ENCODE data around the gene PHETA1. TPM values are rescaled to one million over a fixed set of nuclear protein-coding genes. Genes with fewer than 3 reads are reported as not detected.
"Not testable (repeated sequence)": the region's sequence is repeated elsewhere in the genome, so short reads cannot be mapped to it uniquely, and the experiment has no call there.

PHETA1 gene
- total and polyA plus RNA-seq, 2 experiments from 2014 or later = 13.8 to 28.6 TPM

- no peaks in the 10 kb centered on the region for H3K36me3 ChIP-seq
- no peak overlapping the region for H3K4me3 ChIP-seq
- H3K4me1 ChIP-seq (ENCODE audit: low read depth) = no peaks in the 10 kb centered on the region
- no peak for TF ChIP-seq CTCF (IDR thresholded peaks at IDR 0.05; ENCODE audit: low read depth, low read length)
- DNase-seq (ENCODE audit: low read depth in 1 of 2, low spot score in 1 of 2) = no peak
- no peak overlapping the region for H3K27ac ChIP-seq
- no peaks in the 10 kb centered on the region for H3K9me3 ChIP-seq (ENCODE audit: low read depth)
- no peaks in the 10 kb centered on the region for H3K27me3 ChIP-seq
Measured at GRCh38 chr12:111401167-111401605, 32.3 kb upstream of the PHETA1 start.

- not testable (repeated sequence) for H3K4me1 ChIP-seq (ENCODE audit: low read depth); H3K9me3 ChIP-seq (ENCODE audit: low read depth)
Measured at GRCh38 chr12:111399741-111400404, 31.0 kb upstream of the PHETA1 start.

GRCh38 chr12:111398530-111398929 is 29.6 kb upstream of the PHETA1 start:
- Histone ChIP-seq H3K9me3 (ENCODE audit: low read depth) (no peaks in the 10 kb centered on the region), H3K27ac (no peak overlapping the region), H3K27me3 (no peaks in the 10 kb centered on the region), H3K4me1 (ENCODE audit: low read depth) (no peaks in the 10 kb centered on the region), H3K36me3 (no peaks in the 10 kb centered on the region), H3K4me3 (no peak overlapping the region)
- DNase-seq (ENCODE audit: low read depth in 1 of 2, low spot score in 1 of 2) = no peak
- no peak for TF ChIP-seq CTCF (IDR thresholded peaks at IDR 0.05; ENCODE audit: low read depth, low read length)

More at GRCh38 chr12:111399741-111400404, 31.0 kb upstream of the PHETA1 start:
- H3K27me3 ChIP-seq; H3K4me3 ChIP-seq; H3K27ac ChIP-seq; H3K36me3 ChIP-seq; DNase-seq (ENCODE audit: low read depth in 1 of 2, low spot score in 1 of 2): not testable (repeated sequence)

- Histone ChIP-seq H3K36me3 (no peaks in the 10 kb centered on the region), H3K4me3 (no peak overlapping the region), H3K27ac (no peak overlapping the region), H3K9me3 (ENCODE audit: low read depth) (no peaks in the 10 kb centered on the region), H3K27me3 (no peaks in the 10 kb centered on the region), H3K4me1 (ENCODE audit: low read depth) (no peaks in the 10 kb centered on the region)
- TF ChIP-seq CTCF (IDR thresholded peaks at IDR 0.05; ENCODE audit: low read depth, low read length) = peak; percentile 97
- DNase-seq (ENCODE audit: low read depth in 1 of 2, low spot score in 1 of 2) = peak; percentile 86 to 90
Measured at GRCh38 chr12:111396726-111397445, 28.0 kb upstream of the PHETA1 start.

GRCh38 chr12:111396271-111396670 is 27.4 kb upstream of the PHETA1 start:
- not testable (repeated sequence) for H3K4me1 ChIP-seq (ENCODE audit: low read depth); H3K36me3 ChIP-seq; H3K9me3 ChIP-seq (ENCODE audit: low read depth); DNase-seq (ENCODE audit: low read depth in 1 of 2, low spot score in 1 of 2); H3K27me3 ChIP-seq; H3K27ac ChIP-seq; H3K4me3 ChIP-seq

GRCh38 chr12:111395336-111396187 is 26.7 kb upstream of the PHETA1 start:
- Histone ChIP-seq H3K9me3 (ENCODE audit: low read depth) (no peaks in the 10 kb centered on the region), H3K4me1 (ENCODE audit: low read depth) (no peaks in the 10 kb centered on the region), H3K4me3 (no peak overlapping the region), H3K27me3 (no peaks in the 10 kb centered on the region), H3K36me3 (no peaks in the 10 kb centered on the region), H3K27ac (no peak overlapping the region)
- no peak for DNase-seq (ENCODE audit: low read depth in 1 of 2, low spot score in 1 of 2)
- no peak for TF ChIP-seq CTCF (IDR thresholded peaks at IDR 0.05; ENCODE audit: low read depth, low read length)
